GM18873 (cell line): Measurements from ENCODE around the gene OR10A3.

ENCODE experiments used
- ATAC-seq: cut with Tn5 transposase; IDR thresholded peaks from one replicate; pipeline ENCODE4 v1.9.1; 2021; ENCODE audit warnings: mild to moderate bottlenecking, moderate library complexity, moderate number of reproducible peaks; ENCODE audit not compliant: unreplicated experiment, low FRiP score

The OR10A3 gene

GRCh38 chr11:7893796-7894195, 47.7 kb downstream of the OR10A3 start:
- no peak for ATAC-seq

GRCh38 chr11:7892840-7893254, 48.7 kb downstream of the OR10A3 start:
- no peak for ATAC-seq

GRCh38 chr11:7892059-7892699, 49.3 kb downstream of the OR10A3 start:
- ATAC-seq: no peak

DNA sequence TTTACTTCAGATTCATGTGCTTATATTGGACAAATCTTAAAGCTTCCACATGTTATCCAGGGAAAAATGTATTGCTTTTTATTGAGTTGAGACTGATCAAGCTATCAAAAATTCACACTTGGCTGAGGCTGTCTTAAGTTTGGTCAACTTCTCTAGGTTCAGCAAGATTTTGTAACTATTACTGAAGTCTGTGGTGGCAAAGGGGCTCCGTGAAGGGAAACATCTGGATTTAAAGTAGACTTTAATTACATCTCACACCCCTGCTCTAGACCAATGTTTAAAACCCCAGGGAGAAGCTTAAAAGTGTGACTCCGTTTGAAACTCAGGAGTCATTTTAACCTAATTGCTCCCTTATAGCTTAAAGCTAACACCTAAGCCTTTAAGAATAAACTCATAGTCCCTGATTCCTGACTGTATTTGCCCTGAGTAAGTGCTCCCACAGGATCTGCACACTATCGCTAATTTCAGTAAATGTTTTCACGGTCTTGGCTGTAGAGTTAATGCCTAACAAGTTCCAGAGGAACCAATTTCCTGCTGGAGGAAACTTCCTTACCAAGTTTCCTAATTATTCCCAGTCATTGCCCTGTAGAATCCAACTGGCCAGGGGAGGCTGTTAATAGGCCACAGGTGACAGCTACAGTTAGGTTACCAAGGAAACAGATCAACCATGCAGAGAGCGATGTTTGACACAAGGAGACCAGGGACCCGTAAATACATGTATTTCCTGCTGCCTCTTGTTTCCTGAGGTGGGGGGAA, 50.9 kb downstream of the OR10A3 start:
- ATAC-seq: no peak

GRCh38 chr11:7889985-7890384, 51.5 kb downstream of the OR10A3 start:
- ATAC-seq: no peak
